HG03139 (cell line): ENCODE results near the gene ACOXL.
"Not testable (repeated sequence)": the region's sequence is repeated elsewhere in the genome, so short reads cannot be mapped to it uniquely, and the experiment has no call there.

ENCODE experiments used
- ATAC-seq: cut with Tn5 transposase; IDR thresholded peaks from one replicate; pipeline ENCODE4 v1.9.1; 2021; ENCODE audit not compliant: unreplicated experiment

The ACOXL gene

GRCh38 chr2:110852541-110853263 lies 120.3 kb downstream of the ACOXL start:
- no peak for ATAC-seq

GRCh38 chr2:110853516-110853915 lies 121.1 kb downstream of the ACOXL start:
- no peak for ATAC-seq

- ATAC-seq: no peak
These were observed 121.6 kb downstream of the ACOXL start for GRCh38 chr2:110853948-110854347.

GRCh38 chr2:110854355-110855081 lies 122.1 kb downstream of the ACOXL start:
- no peak for ATAC-seq

- not testable (repeated sequence) for ATAC-seq
These were observed 123.5 kb downstream of the ACOXL start for GRCh38 chr2:110855841-110856240.

GRCh38 chr2:110858135-110858725 lies 125.9 kb downstream of the ACOXL start:
- peak; percentile 86 for ATAC-seq

- ATAC-seq: no peak
These were observed 126.8 kb downstream of the ACOXL start for GRCh38 chr2:110858993-110859701.

- ATAC-seq: no peak
These were observed 128.3 kb downstream of the ACOXL start for GRCh38 chr2:110860630-110861029.

- no peak for ATAC-seq
These were observed 129.4 kb downstream of the ACOXL start for GRCh38 chr2:110861616-110862260.

- ATAC-seq: no peak
These were observed 131.4 kb downstream of the ACOXL start for GRCh38 chr2:110863726-110864125.

- ATAC-seq: no peak
These were observed 131.8 kb downstream of the ACOXL start for GRCh38 chr2:110864176-110864575.

- no peak for ATAC-seq
These were observed 132.4 kb downstream of the ACOXL start for GRCh38 chr2:110864731-110865130.

GRCh38 chr2:110865188-110865587 lies 132.8 kb downstream of the ACOXL start:
- peak; percentile 87 for ATAC-seq

- no peak for ATAC-seq
These were observed 133.7 kb downstream of the ACOXL start for GRCh38 chr2:110866045-110866444.

- ATAC-seq: no peak
These were observed 134.1 kb downstream of the ACOXL start for GRCh38 chr2:110866466-110866865.

GRCh38 chr2:110867078-110867477 lies 134.7 kb downstream of the ACOXL start:
- ATAC-seq: no peak

GRCh38 chr2:110868971-110869370 lies 136.6 kb downstream of the ACOXL start:
- ATAC-seq: no peak

- no peak for ATAC-seq
These were observed 137.4 kb downstream of the ACOXL start for GRCh38 chr2:110869472-110870446.

GRCh38 chr2:110870545-110870944 lies 138.2 kb downstream of the ACOXL start:
- ATAC-seq: no peak

- no peak for ATAC-seq
These were observed 139.3 kb downstream of the ACOXL start for GRCh38 chr2:110871637-110872036.
